ENCODE measurements around the gene TOPAZ1. TPM values are rescaled to one million over a fixed set of nuclear protein-coding genes. Genes with fewer than 3 reads are reported as not detected.

Gene TOPAZ1
- total and polyA plus RNA-seq, 7 donors = not detected

DNA sequence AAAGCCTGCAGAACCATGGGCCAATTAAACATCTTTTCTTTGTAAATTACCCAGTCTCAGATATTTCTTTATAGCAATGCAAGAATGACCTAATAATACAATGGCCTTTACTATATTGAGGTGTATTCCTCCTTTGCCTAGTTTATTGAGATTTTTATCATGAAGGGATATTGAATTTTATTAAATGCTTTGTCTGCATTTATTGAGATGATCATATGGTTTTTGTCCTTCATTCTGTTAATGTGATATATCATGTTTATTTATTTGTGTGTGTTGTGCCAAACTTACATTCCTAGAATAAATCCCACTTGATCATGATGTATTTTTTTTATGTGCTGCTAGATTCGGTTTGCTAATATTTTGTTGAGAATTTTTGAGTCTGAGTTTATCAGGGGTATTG, 36.2 kb downstream of the TOPAZ1 start:
- H3K9me3 ChIP-seq = no peaks in the 10 kb centered on the region
- no peak overlapping the region for H3K4me3 ChIP-seq
- intact Hi-C loops (cut with DNase I) = no loop called here
- TF ChIP-seq, protein P1, sequence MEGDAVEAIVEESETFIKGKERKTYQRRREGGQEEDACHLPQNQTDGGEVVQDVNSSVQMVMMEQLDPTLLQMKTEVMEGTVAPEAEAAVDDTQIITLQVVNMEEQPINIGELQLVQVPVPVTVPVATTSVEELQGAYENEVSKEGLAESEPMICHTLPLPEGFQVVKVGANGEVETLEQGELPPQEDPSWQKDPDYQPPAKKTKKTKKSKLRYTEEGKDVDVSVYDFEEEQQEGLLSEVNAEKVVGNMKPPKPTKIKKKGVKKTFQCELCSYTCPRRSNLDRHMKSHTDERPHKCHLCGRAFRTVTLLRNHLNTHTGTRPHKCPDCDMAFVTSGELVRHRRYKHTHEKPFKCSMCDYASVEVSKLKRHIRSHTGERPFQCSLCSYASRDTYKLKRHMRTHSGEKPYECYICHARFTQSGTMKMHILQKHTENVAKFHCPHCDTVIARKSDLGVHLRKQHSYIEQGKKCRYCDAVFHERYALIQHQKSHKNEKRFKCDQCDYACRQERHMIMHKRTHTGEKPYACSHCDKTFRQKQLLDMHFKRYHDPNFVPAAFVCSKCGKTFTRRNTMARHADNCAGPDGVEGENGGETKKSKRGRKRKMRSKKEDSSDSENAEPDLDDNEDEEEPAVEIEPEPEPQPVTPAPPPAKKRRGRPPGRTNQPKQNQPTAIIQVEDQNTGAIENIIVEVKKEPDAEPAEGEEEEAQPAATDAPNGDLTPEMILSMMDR (IDR thresholded peaks at IDR 0.05) = no peak
- H3K4me1 ChIP-seq = no peaks in the 10 kb centered on the region
- no peak for DNase-seq
- ATAC-seq = no peak
- H3K27me3 ChIP-seq (ENCODE audit: insufficient read depth in 3 of 3, low read length in 2 of 3) = peaks cover 0 to 2% (median 0%) of the 10 kb centered on the region in 3 donors
- 69 to 84% (median 76%) methylated on average over 1 of the region's 1 CpG for WGBS, 3 donors
- no peaks in the 10 kb centered on the region for H3K36me3 ChIP-seq (ENCODE audit: insufficient read depth in 1 of 2, low read depth in 1 of 2)
- H3K27ac ChIP-seq = no peak overlapping the region

DNA sequence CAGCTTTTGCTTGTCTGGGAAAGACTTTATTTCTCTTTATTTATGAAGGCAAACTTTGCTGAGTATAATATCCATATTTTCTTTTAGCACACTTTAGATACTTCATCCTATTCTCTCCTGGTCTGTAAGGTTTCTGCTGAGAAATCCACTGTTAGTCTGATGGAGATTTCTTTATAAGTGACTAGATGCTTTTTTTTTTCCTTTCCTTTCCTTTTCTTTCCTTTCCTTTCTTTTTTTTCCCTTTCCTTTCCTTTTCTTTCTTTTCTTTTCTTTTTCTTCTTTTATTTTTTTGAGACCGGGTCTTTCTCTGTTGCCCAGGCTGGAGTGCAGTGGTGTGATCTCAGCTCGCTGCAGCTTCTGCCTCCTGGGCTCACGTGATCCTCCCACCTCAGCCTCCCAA, 38.4 kb downstream of the TOPAZ1 start:
- Histone ChIP-seq H3K4me3 (no peak overlapping the region), H3K4me1 (no peaks in the 10 kb centered on the region), H3K27me3 (ENCODE audit: insufficient read depth in 3 of 3, low read length in 2 of 3) (peaks cover 0 to 2% (median 0%) of the 10 kb centered on the region in 3 donors), H3K27ac (no peak overlapping the region), H3K36me3 (ENCODE audit: insufficient read depth in 1 of 2, low read depth in 1 of 2) (no peaks in the 10 kb centered on the region), H3K9me3 (no peaks in the 10 kb centered on the region)
- ATAC-seq = no peak
- TF ChIP-seq, protein P1 (IDR thresholded peaks at IDR 0.05) = no peak
- WGBS, 3 donors = 85 to 89% (median 89%) methylated on average over 3 of the region's 3 CpGs
- DNase-seq = no peak
- intact Hi-C loops (cut with DNase I) = no loop called here

DNA sequence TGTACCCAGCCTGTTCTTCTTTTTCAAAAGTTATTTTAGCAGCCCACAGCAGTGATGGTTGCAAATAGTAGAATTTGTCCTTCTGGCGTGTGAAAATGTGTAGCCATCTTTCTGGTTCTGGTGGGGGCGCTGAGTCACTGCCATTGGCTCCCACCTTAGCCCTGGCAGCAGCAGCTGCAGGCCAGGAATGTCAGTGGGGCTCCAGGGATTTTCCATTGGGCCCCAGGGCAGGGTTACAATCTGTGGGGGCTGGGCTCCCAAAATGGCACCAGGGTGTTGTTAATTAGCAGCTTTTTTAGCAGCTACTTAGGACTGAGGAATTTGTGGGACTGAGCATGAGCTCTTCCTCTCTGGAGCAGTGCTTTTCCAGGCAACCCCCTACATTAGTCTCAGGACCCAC, 38.9 kb downstream of the TOPAZ1 start:
- TF ChIP-seq, protein P1 (IDR thresholded peaks at IDR 0.05) = no peak
- WGBS, 3 donors = 55 to 77% (median 67%) methylated on average over 2 of the region's 2 CpGs
- Histone ChIP-seq H3K27ac (no peak overlapping the region), H3K4me1 (no peaks in the 10 kb centered on the region), H3K9me3 (no peaks in the 10 kb centered on the region), H3K36me3 (ENCODE audit: insufficient read depth in 1 of 2, low read depth in 1 of 2) (no peaks in the 10 kb centered on the region), H3K27me3 (ENCODE audit: insufficient read depth in 3 of 3, low read length in 2 of 3) (peaks cover 0 to 2% (median 0%) of the 10 kb centered on the region in 3 donors), H3K4me3 (no peak overlapping the region)
- no peak for DNase-seq
- ATAC-seq = no peak
- intact Hi-C loops (cut with DNase I) = no loop called here

DNA sequence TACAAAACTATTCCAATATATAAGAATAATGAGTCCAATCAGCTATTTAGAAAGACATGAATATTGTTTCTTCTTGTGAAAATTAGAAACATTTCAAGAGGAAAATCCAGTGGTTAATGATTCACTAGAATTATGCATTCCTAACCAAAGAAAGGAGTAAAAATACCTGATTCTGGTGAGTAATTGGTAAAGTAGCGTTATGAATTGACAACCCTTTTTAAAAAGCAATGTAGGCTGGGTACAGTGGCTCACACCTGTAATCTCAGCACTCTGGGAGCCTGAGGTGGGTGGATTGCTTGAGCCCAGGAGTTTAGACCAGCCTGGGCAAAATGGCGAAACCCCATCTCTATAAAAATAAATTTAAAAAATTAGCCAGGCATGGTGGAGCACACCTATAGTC, 43.3 kb downstream of the TOPAZ1 start:
- H3K4me1 ChIP-seq = no peaks in the 10 kb centered on the region
- DNase-seq (no peak), ATAC-seq (no peak)
- no peaks in the 10 kb centered on the region for H3K36me3 ChIP-seq (ENCODE audit: insufficient read depth in 1 of 2, low read depth in 1 of 2)
- no peak overlapping the region for H3K27ac ChIP-seq
- intact Hi-C loops (cut with DNase I) = no loop called here
- no peaks in the 10 kb centered on the region for H3K27me3 ChIP-seq (ENCODE audit: insufficient read depth in 3 of 3, low read length in 2 of 3)
- WGBS, 3 donors = 86 to 96% (median 88%) methylated on average over 2 of the region's 2 CpGs
- TF ChIP-seq, protein P1 (IDR thresholded peaks at IDR 0.05) = no peak
- no peaks in the 10 kb centered on the region for H3K9me3 ChIP-seq
- no peak overlapping the region for H3K4me3 ChIP-seq

DNA sequence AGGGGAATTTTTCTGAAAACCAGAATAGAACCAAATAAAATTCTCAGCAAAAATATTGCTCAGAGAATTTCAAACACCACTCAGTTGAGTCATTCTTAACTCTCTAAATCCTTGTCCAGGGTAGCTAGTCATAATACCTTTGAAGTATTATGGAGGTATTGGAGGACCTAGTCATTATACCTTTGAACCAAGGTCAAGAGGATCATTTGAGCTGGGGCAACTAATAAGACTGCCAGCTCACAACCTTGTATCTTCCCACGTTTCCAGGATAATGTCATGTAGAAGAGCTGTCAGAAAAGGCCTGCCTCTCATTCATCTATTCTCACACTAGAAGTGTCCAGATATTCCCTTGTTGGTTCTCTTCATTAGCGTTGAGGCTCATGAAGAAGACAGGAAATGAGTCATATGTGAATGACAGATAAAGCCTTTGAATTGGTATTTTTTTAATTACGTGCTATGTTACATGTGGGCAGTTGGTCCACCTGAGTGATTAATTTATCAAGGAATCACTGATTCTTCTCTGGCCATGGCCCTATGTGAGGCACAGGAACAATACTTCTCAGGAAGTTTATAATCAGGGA, 48.3 kb downstream of the TOPAZ1 start:
- H3K36me3 ChIP-seq (ENCODE audit: insufficient read depth in 1 of 2, low read depth in 1 of 2) = no peaks in the 10 kb centered on the region
- no peaks in the 10 kb centered on the region for H3K27me3 ChIP-seq (ENCODE audit: insufficient read depth in 3 of 3, low read length in 2 of 3)
- H3K4me1 ChIP-seq = no peaks in the 10 kb centered on the region
- 65 to 69% (median 66%) methylated on average over 3 of the region's 3 CpGs for WGBS, 3 donors
- ATAC-seq (no peak), DNase-seq (no peak)
- H3K27ac ChIP-seq = no peak overlapping the region
- no peaks in the 10 kb centered on the region for H3K9me3 ChIP-seq
- TF ChIP-seq, protein P1 (IDR thresholded peaks at IDR 0.05) = no peak
- intact Hi-C loops (cut with DNase I) = no loop called here
- H3K4me3 ChIP-seq = no peak overlapping the region

Measured in psoas muscle (tissue), 8 donors.